H9 (cell line): ENCODE results near the gene SOX13. TPM values are rescaled to one million over a fixed set of nuclear protein-coding genes. Genes with fewer than 3 reads are reported as not detected.
A peak's percentile ranks its signal among the peaks of the same experiment; 100 is the strongest.

Source experiments
- DNase-seq: peaks from one replicate; pipeline ENCODE4 v3.0.0-alpha.2; 2017
- H2AFZ ChIP-seq: one replicate; pipeline ENCODE4 v1.6.1; 2013; ENCODE audit warnings: mild to moderate bottlenecking, low read length, control low read depth, moderate library complexity
- H2AK5ac ChIP-seq: 2 replicates; pipeline ENCODE4 v1.6.1; 2013; ENCODE audit warnings: low read length, control low read depth, mixed read lengths; ENCODE audit not compliant: insufficient read length
- H2BK120ac ChIP-seq: one replicate; pipeline ENCODE4 v1.6.1; 2013; ENCODE audit warnings: low read depth, mild to moderate bottlenecking, low read length, control low read depth, inconsistent platforms; ENCODE audit not compliant: poor library complexity, severe bottlenecking
- H2BK12ac ChIP-seq: 2 replicates; pipeline ENCODE4 v1.6.1; 2013; ENCODE audit warnings: low read length, control low read depth, mixed read lengths, low read depth; ENCODE audit not compliant: insufficient read length
- H2BK15ac ChIP-seq: 2 replicates; pipeline ENCODE4 v1.6.1; 2013; ENCODE audit warnings: low read depth, low read length, control low read depth
- H2BK20ac ChIP-seq: one replicate; pipeline ENCODE4 v1.6.1; 2013; ENCODE audit warnings: low read depth, mild to moderate bottlenecking, low read length, control low read depth, inconsistent platforms; ENCODE audit not compliant: poor library complexity, severe bottlenecking
- H2BK5ac ChIP-seq: 2 replicates; pipeline ENCODE4 v1.6.1; 2013; ENCODE audit warnings: low read length, control low read depth, mixed read lengths; ENCODE audit not compliant: insufficient read length
- H3K14ac ChIP-seq: 2 replicates; pipeline ENCODE4 v1.6.1; 2013; ENCODE audit warnings: low read length, control low read depth; ENCODE audit not compliant: insufficient read depth
- H3K18ac ChIP-seq: 2 replicates; pipeline ENCODE4 v1.6.1; 2013; ENCODE audit warnings: low read depth, mild to moderate bottlenecking, mixed read lengths, low read length, control low read depth; ENCODE audit not compliant: insufficient read length
- H3K23ac ChIP-seq: 2 replicates; pipeline ENCODE4 v1.6.1; 2013; ENCODE audit warnings: low read length, control low read depth, mixed read lengths, low read depth; ENCODE audit not compliant: insufficient read length
- H3K23me2 ChIP-seq: 2 replicates; pipeline ENCODE4 v1.6.1; 2013; ENCODE audit warnings: low read depth, mild to moderate bottlenecking, mixed read lengths, low read length, control low read depth; ENCODE audit not compliant: insufficient read length, poor library complexity, severe bottlenecking
- H3K27ac ChIP-seq: 2 replicates; pipeline ENCODE4 v1.5.1; 2013; ENCODE audit warnings: low read length, control low read depth, mixed read lengths, low read depth; ENCODE audit not compliant: insufficient read length
- H3K27me3 ChIP-seq: 2 replicates; pipeline ENCODE4 v1.6.1; 2013; ENCODE audit warnings: low read length, control low read depth, inconsistent platforms; ENCODE audit not compliant: insufficient read depth
- H3K4ac ChIP-seq: 2 replicates; pipeline ENCODE4 v1.6.1; 2013; ENCODE audit warnings: low read depth, mild to moderate bottlenecking, control low read depth, inconsistent platforms, low read length, moderate library complexity
- H3K4me1 ChIP-seq: 2 replicates; pipeline ENCODE4 v1.6.1; 2013; ENCODE audit warnings: low read length, control low read depth, inconsistent platforms; ENCODE audit not compliant: insufficient read depth
- H3K4me2 ChIP-seq: 2 replicates; pipeline ENCODE4 v1.6.1; 2013; ENCODE audit warnings: low read length, control low read depth, mixed read lengths; ENCODE audit not compliant: insufficient read length, insufficient read depth
- H3K56ac ChIP-seq: 2 replicates; pipeline ENCODE4 v1.6.1; 2013; ENCODE audit warnings: low read depth, mild to moderate bottlenecking, mixed read lengths, low read length, control low read depth; ENCODE audit not compliant: insufficient read length
- H3K79me1 ChIP-seq: 2 replicates; pipeline ENCODE4 v1.6.1; 2013; ENCODE audit warnings: low read depth, mild to moderate bottlenecking, moderate library complexity, low read length, control low read depth, inconsistent platforms; ENCODE audit not compliant: insufficient read depth, poor library complexity, severe bottlenecking
- H3K79me2 ChIP-seq: 2 replicates; pipeline ENCODE4 v1.6.1; 2013; ENCODE audit warnings: low read length, control low read depth, inconsistent platforms; ENCODE audit not compliant: insufficient read depth
- H3K9ac ChIP-seq: 2 replicates; pipeline ENCODE4 v1.6.1; 2013; ENCODE audit warnings: low read length, control low read depth, mixed read lengths; ENCODE audit not compliant: insufficient read length; ENCODE audit errors: extremely low read depth
- H3K9me3 ChIP-seq: one replicate; pipeline ENCODE4 v1.6.1; 2013; ENCODE audit warnings: low read depth, low read length, inconsistent platforms; ENCODE audit not compliant: control insufficient read depth
- H3T11ph ChIP-seq: one replicate; pipeline ENCODE4 v1.6.1; 2013; ENCODE audit warnings: mild to moderate bottlenecking, low read length, control low read depth, inconsistent platforms
- H4K20me1 ChIP-seq: one replicate; pipeline ENCODE4 v1.6.1; 2013; ENCODE audit not compliant: control insufficient read depth, insufficient read length, insufficient read depth
- H4K5ac ChIP-seq: 2 replicates; pipeline ENCODE4 v1.6.1; 2013; ENCODE audit warnings: low read depth, mild to moderate bottlenecking, mixed read lengths, low read length, control low read depth; ENCODE audit not compliant: insufficient read length
- H4K8ac ChIP-seq: replicated peaks from 2 replicates; pipeline ENCODE4 v1.6.1; 2013; ENCODE audit warnings: low read length, control low read depth, mixed read lengths, low read depth; ENCODE audit not compliant: insufficient read length
- H4K91ac ChIP-seq: 2 replicates; pipeline ENCODE4 v1.6.1; 2013; ENCODE audit warnings: low read depth, mild to moderate bottlenecking, moderate library complexity, mixed read lengths, low read length, control low read depth; ENCODE audit not compliant: insufficient read length
- H3K27ac Mint-ChIP-seq, 3 experiments: 2 replicates in 2 of 3; 3 replicates in 1 of 3; pipeline ENCODE4 v1.8.0; 2020 to 2021; ENCODE audit warnings: mixed read lengths in 3 of 3, mild to moderate bottlenecking in 1 of 3, moderate library complexity in 1 of 3
- H3K27me3 Mint-ChIP-seq: 2 replicates; pipeline ENCODE4 v1.8.0; 2021; ENCODE audit warnings: low read depth, mild to moderate bottlenecking, moderate library complexity, mixed read lengths
- H3K36me3 Mint-ChIP-seq, 3 experiments: 2 replicates in 2 of 3; 3 replicates in 1 of 3; pipeline ENCODE4 v1.8.0; 2020 to 2021; ENCODE audit warnings: low read depth in 3 of 3, mixed read lengths in 3 of 3; ENCODE audit not compliant: insufficient read depth in 1 of 3
- H3K4me1 Mint-ChIP-seq, 2 experiments: 2 replicates each; pipeline ENCODE4 v1.8.0; 2020; ENCODE audit warnings: mixed read lengths in 2 of 2
- H3K4me3 Mint-ChIP-seq, 2 experiments: 2 replicates in 1 of 2; 3 replicates in 1 of 2; pipeline ENCODE4 v1.8.0; 2020 to 2021; ENCODE audit warnings: mild to moderate bottlenecking in 2 of 2, mixed read lengths in 2 of 2, moderate library complexity in 1 of 2
- H3K9me3 Mint-ChIP-seq, 2 experiments: 2 replicates in 1 of 2; 3 replicates in 1 of 2; pipeline ENCODE4 v1.8.0; 2020; ENCODE audit warnings: mild to moderate bottlenecking in 2 of 2, mixed read lengths in 2 of 2, moderate library complexity in 1 of 2
- WGBS: extraction: QIAGEN DNeasy Blood & Tissue Kit; methylation state at CpG from one replicate; pipeline ENCODE4 v1.1.7; 2013; ENCODE audit warnings: missing lambda C conversion rate, low lambda C conversion rate, mixed read lengths; ENCODE audit not compliant: insufficient read length; ENCODE audit errors: extremely low coverage; 5-methylcytosine and 5-hydroxymethylcytosine counted together
- total RNA-seq: library from RNA; stranded (reverse); gene quantifications from 2 replicates; pipeline ENCODE4 v1.2.1, GENCODE V29; 2021
- TF ChIP-seq, protein P1 (sequence below): fragments of 200-600 bp; sonication (generic); conservative IDR thresholded peaks from 3 replicates; pipeline ENCODE4 v1.8.0; 2021; ENCODE audit warnings: antibody characterized with exemption, mild to moderate bottlenecking

The SOX13 gene
- total RNA-seq, 1 experiment from 2014 or later, result 120 TPM

GRCh38 chr1:204069887-204070286 lies 3.0 kb upstream of the SOX13 start:
- Histone ChIP-seq H3K4me1 (peaks cover 13% of the 10 kb centered on the region), H4K91ac (no peak overlapping the region)
- H3K4me1 Mint-ChIP-seq, result peaks cover 47 to 53% of the 10 kb centered on the region in 2 experiments

More at GRCh38 chr1:204069887-204070286, 3.0 kb upstream of the SOX13 start:
- H3K18ac ChIP-seq, result no peak overlapping the region
- no peak overlapping the region for H2AK5ac ChIP-seq
- no CpG with 5 or more reads among the region's 1 CpG for whole genome bisulfite sequencing
- DNase-seq, result no peak
- H3K79me2 ChIP-seq, result peaks cover 12% of the 10 kb centered on the region; the same call in 1 of the 2 replicates
- Mint-ChIP-seq H3K27ac (peak overlapping the region in 2 of 3 experiments; percentile 15 to 65; a peak in 2 of 7 replicates), H3K9me3 (peaks cover 8 to 10% of the 10 kb centered on the region in 2 experiments), H3K27me3 (0 out of 2 replicates have a peak, but pooled peaks cover 3% of the 10 kb centered on the region), H3K4me3 (no peak overlapping the region), H3K36me3 (peaks cover 2 to 11% (median 9%) of the 10 kb centered on the region in 3 experiments; a peak in 5 of 7 replicates)
- H3K23ac ChIP-seq, result no peak overlapping the region
- no peak overlapping the region for H2BK12ac ChIP-seq
- peaks cover 6% of the 10 kb centered on the region for H3K23me2 ChIP-seq
- no peak overlapping the region for H3T11ph ChIP-seq
- H3K9ac ChIP-seq, result no peak overlapping the region
- no peak overlapping the region for H2BK120ac ChIP-seq
- no peak overlapping the region for H2BK15ac ChIP-seq
- TF ChIP-seq, protein P1, sequence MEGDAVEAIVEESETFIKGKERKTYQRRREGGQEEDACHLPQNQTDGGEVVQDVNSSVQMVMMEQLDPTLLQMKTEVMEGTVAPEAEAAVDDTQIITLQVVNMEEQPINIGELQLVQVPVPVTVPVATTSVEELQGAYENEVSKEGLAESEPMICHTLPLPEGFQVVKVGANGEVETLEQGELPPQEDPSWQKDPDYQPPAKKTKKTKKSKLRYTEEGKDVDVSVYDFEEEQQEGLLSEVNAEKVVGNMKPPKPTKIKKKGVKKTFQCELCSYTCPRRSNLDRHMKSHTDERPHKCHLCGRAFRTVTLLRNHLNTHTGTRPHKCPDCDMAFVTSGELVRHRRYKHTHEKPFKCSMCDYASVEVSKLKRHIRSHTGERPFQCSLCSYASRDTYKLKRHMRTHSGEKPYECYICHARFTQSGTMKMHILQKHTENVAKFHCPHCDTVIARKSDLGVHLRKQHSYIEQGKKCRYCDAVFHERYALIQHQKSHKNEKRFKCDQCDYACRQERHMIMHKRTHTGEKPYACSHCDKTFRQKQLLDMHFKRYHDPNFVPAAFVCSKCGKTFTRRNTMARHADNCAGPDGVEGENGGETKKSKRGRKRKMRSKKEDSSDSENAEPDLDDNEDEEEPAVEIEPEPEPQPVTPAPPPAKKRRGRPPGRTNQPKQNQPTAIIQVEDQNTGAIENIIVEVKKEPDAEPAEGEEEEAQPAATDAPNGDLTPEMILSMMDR, result no peak
- H3K27ac ChIP-seq, result no peak overlapping the region
- no peak overlapping the region for H3K56ac ChIP-seq
- no peaks in the 10 kb centered on the region for H3K9me3 ChIP-seq
- H2BK20ac ChIP-seq, result no peak overlapping the region
- H2BK5ac ChIP-seq, result no peak overlapping the region
- no peak overlapping the region for H4K8ac ChIP-seq
- H3K4ac ChIP-seq, result no peak overlapping the region
- H3K27me3 ChIP-seq, result no peaks in the 10 kb centered on the region
- no peak overlapping the region for H4K5ac ChIP-seq
- no peaks in the 10 kb centered on the region for H4K20me1 ChIP-seq
- H3K14ac ChIP-seq, result no peak overlapping the region
- H3K79me1 ChIP-seq, result no peaks in the 10 kb centered on the region
- no peak overlapping the region for H3K4me2 ChIP-seq
- H2AFZ ChIP-seq, result no peak overlapping the region
